NCI-H748 treated with DMSO at 0.1 percent for 48 hours (cell line): Measurements from ENCODE around the gene KIAA1958.
A peak's percentile ranks its signal among the peaks of the same experiment; 100 is the strongest.
"Not testable (repeated sequence)": the region's sequence is repeated elsewhere in the genome, so short reads cannot be mapped to it uniquely, and the experiment has no call there.

Source experiments
- DNase-seq: peaks from one replicate; lab custom pipeline; 2025; lab: John Stamatoyannopoulos, UW

Gene KIAA1958

GRCh38 chr9:112489876-112490666 is 3.4 kb downstream of the KIAA1958 start:
- peak; percentile 78 for DNase-seq

- no peak for DNase-seq
Measured at GRCh38 chr9:112493393-112494137, 6.9 kb downstream of the KIAA1958 start.

- peak; percentile 3 for DNase-seq
Measured at GRCh38 chr9:112494153-112494552, 7.5 kb downstream of the KIAA1958 start.

GRCh38 chr9:112495614-112496013 is 9.0 kb downstream of the KIAA1958 start:
- no peak for DNase-seq

- no peak for DNase-seq
Measured at GRCh38 chr9:112496074-112496722, 9.6 kb downstream of the KIAA1958 start.

GRCh38 chr9:112500842-112501241 is 14.2 kb downstream of the KIAA1958 start:
- no peak for DNase-seq

- DNase-seq = no peak
Measured at GRCh38 chr9:112501287-112501686, 14.7 kb downstream of the KIAA1958 start.

GRCh38 chr9:112502175-112502946 is 15.7 kb downstream of the KIAA1958 start:
- DNase-seq = no peak

- DNase-seq = no peak
Measured at GRCh38 chr9:112503170-112503569, 16.5 kb downstream of the KIAA1958 start.

GRCh38 chr9:112505086-112505485 is 18.5 kb downstream of the KIAA1958 start:
- no peak for DNase-seq

GRCh38 chr9:112505607-112506006 is 19.0 kb downstream of the KIAA1958 start:
- DNase-seq = no peak

GRCh38 chr9:112506571-112506970 is 19.9 kb downstream of the KIAA1958 start:
- no peak for DNase-seq

GRCh38 chr9:112507001-112507680 is 20.5 kb downstream of the KIAA1958 start:
- DNase-seq = no peak

GRCh38 chr9:112508377-112508776 is 21.8 kb downstream of the KIAA1958 start:
- DNase-seq = no peak

- not testable (repeated sequence) for DNase-seq
Measured at GRCh38 chr9:112512377-112512776, 25.8 kb downstream of the KIAA1958 start.

GRCh38 chr9:112516769-112517168 is 30.1 kb downstream of the KIAA1958 start:
- DNase-seq = no peak

- DNase-seq = no peak
Measured at GRCh38 chr9:112520069-112520468, 33.4 kb downstream of the KIAA1958 start.

GRCh38 chr9:112520656-112521055 is 34.0 kb downstream of the KIAA1958 start:
- DNase-seq = no peak

GRCh38 chr9:112526973-112527372 is 40.3 kb downstream of the KIAA1958 start:
- no peak for DNase-seq

- no peak for DNase-seq
Measured at GRCh38 chr9:112527959-112528358, 41.3 kb downstream of the KIAA1958 start.

GRCh38 chr9:112529316-112529715 is 42.7 kb downstream of the KIAA1958 start:
- no peak for DNase-seq
